ENCODE data around the gene GREM2. TPM values are rescaled to one million over a fixed set of nuclear protein-coding genes. Genes with fewer than 3 reads are reported as not detected.

The GREM2 gene
- total and polyA plus RNA-seq, 2 experiments from 2014 or later, result 47.8 to 86.5 TPM

- Histone ChIP-seq H2AFZ (no peak overlapping the region), H3K79me2 (ENCODE audit: insufficient read depth) (peaks cover 33% of the 10 kb centered on the region), H4K20me1 (ENCODE audit: insufficient read depth) (0 out of 2 replicates have a peak, but pooled peaks cover 4% of the 10 kb centered on the region), H3K9me2 (ENCODE audit: insufficient read depth) (no peaks in the 10 kb centered on the region), H3K4me3 (no peak overlapping the region), H3K9me3 (ENCODE audit: low read depth) (no peaks in the 10 kb centered on the region), H3K4me1 (ENCODE audit: insufficient read depth) (peaks cover 21% of the 10 kb centered on the region), H3K27me3 (replicated peaks; ENCODE audit: insufficient read depth) (no peaks in the 10 kb centered on the region), H3F3A (ENCODE audit: insufficient read depth) (peaks cover 24% of the 10 kb centered on the region), H3K36me3 (ENCODE audit: low read depth) (no peaks in the 10 kb centered on the region), H3K27ac (no peak overlapping the region), H3K9ac (no peak overlapping the region), H3K4me2 (ENCODE audit: unreplicated experiment) (peak overlapping the region; percentile 91)
- DNase-seq, result no peak
- 62 to 67% methylated on average over 5 of the region's 5 CpGs for WGBS, 2 experiments (ENCODE audit: low coverage in 1 of 2, low lambda C conversion rate in 2 of 2, missing lambda C conversion rate in 2 of 2)
- in situ Hi-C loops (cut with MboI), result no loop called here
- no peak for TF ChIP-seq EZH2phosphoT487 (IDR thresholded peaks at IDR 0.05; ENCODE audit: insufficient read depth, low read depth)
- no peak for TF ChIP-seq EZH2 (IDR thresholded peaks at IDR 0.05; ENCODE audit: insufficient read depth, poor library complexity, severe bottlenecking)
These were observed 1.6 kb upstream of the GREM2 start for GRCh38 chr1:240613356-240614142.

DNA sequence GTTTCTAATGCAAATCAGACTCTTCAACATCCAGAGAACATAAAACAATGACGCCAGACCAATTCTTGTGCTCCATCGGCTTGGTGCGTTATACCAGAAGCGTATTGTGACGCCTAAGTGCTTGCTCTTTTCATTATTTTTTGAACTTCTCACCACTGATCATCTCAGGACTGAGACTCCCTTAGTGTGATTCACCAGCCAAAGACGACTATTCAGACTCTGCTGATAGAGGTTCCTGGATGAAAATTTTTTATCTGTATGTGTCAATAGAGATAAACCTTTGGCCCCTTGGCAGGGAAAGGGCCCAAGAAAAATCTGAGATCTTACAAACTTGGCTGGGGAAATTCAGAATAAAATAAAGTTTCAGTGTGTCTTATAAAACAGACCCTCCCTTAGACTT is 856 bp upstream of the GREM2 start:
- peak overlapping the region; percentile 60 for H3K27ac ChIP-seq
- 10 to 11% methylated on average over 6 of the region's 6 CpGs for WGBS, 2 experiments (ENCODE audit: low coverage in 1 of 2, low lambda C conversion rate in 2 of 2, missing lambda C conversion rate in 2 of 2)

DNA sequence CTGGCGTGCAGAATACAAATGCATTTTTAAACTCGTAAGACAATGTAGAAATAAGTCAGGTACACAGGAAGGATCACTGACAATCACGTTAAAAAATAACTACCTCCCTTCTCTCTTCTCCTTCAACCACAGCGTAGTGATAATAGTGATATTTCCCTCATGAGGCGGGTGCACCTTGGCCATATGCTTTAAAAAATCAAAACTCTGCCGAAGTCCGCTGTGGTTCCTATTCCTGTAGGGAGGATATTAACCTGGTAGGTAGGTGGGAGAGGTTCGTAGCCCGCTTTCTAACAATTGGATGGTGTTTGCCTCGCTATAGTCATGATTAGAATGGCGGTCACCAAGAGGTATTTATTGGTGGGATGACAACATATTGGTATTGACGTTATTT is 732 bp downstream of the GREM2 start:
- Histone ChIP-seq H3K9ac (peak overlapping the region; percentile 80), H3K79me2 (ENCODE audit: insufficient read depth) (peaks cover 57% of the 10 kb centered on the region), H3F3A (ENCODE audit: insufficient read depth) (peaks cover 31% of the 10 kb centered on the region), H2AFZ (peak overlapping the region; percentile 72), H3K4me1 (ENCODE audit: insufficient read depth) (peaks cover 31% of the 10 kb centered on the region), H3K4me2 (ENCODE audit: unreplicated experiment) (peak overlapping the region; percentile 91), H3K36me3 (ENCODE audit: low read depth) (no peaks in the 10 kb centered on the region), H4K20me1 (ENCODE audit: insufficient read depth) (0 out of 2 replicates have a peak, but pooled peaks cover 4% of the 10 kb centered on the region), H3K9me3 (ENCODE audit: low read depth) (no peaks in the 10 kb centered on the region), H3K4me3 (peak overlapping the region; percentile 98), H3K27ac (peak overlapping the region; percentile 60), H3K9me2 (ENCODE audit: insufficient read depth) (no peaks in the 10 kb centered on the region), H3K27me3 (replicated peaks; ENCODE audit: insufficient read depth) (no peaks in the 10 kb centered on the region)
- TF ChIP-seq EZH2phosphoT487 (IDR thresholded peaks at IDR 0.05; ENCODE audit: insufficient read depth, low read depth) (no peak), EZH2 (IDR thresholded peaks at IDR 0.05; ENCODE audit: insufficient read depth, poor library complexity, severe bottlenecking) (no peak)
- in situ Hi-C loops (cut with MboI), result no loop called here
- 1% methylated on average over 12 of the region's 12 CpGs for WGBS, 2 experiments (ENCODE audit: low coverage in 1 of 2, low lambda C conversion rate in 2 of 2, missing lambda C conversion rate in 2 of 2)
- DNase-seq, result no peak

More for the DNA sequence above, 856 bp upstream of the GREM2 start:
- H3K9me3 ChIP-seq (ENCODE audit: low read depth), result no peaks in the 10 kb centered on the region
- H3K9me2 ChIP-seq (ENCODE audit: insufficient read depth), result no peaks in the 10 kb centered on the region
- H3K4me1 ChIP-seq (ENCODE audit: insufficient read depth), result peaks cover 28% of the 10 kb centered on the region
- H2AFZ ChIP-seq, result peak overlapping the region; percentile 72
- no peaks in the 10 kb centered on the region for H3K27me3 ChIP-seq (replicated peaks; ENCODE audit: insufficient read depth)
- H3K9ac ChIP-seq, result peak overlapping the region; percentile 80
- peak; percentile 76 for DNase-seq
- H3K4me2 ChIP-seq (ENCODE audit: unreplicated experiment), result peak overlapping the region; percentile 91
- in situ Hi-C loops (cut with MboI), result no loop called here
- peaks cover 24% of the 10 kb centered on the region for H3F3A ChIP-seq (ENCODE audit: insufficient read depth)
- H3K4me3 ChIP-seq, result peak overlapping the region; percentile 98
- TF ChIP-seq EZH2phosphoT487 (IDR thresholded peaks at IDR 0.05; ENCODE audit: insufficient read depth, low read depth) (no peak), EZH2 (IDR thresholded peaks at IDR 0.05; ENCODE audit: insufficient read depth, poor library complexity, severe bottlenecking) (no peak)
- no peaks in the 10 kb centered on the region for H3K36me3 ChIP-seq (ENCODE audit: low read depth)
- H3K79me2 ChIP-seq (ENCODE audit: insufficient read depth), result peaks cover 41% of the 10 kb centered on the region
- 0 out of 2 replicates have a peak, but pooled peaks cover 4% of the 10 kb centered on the region for H4K20me1 ChIP-seq (ENCODE audit: insufficient read depth)

- no peak overlapping the region for H2AFZ ChIP-seq
- peaks cover 36% of the 10 kb centered on the region for H3K4me1 ChIP-seq (ENCODE audit: insufficient read depth)
- WGBS, 2 experiments (ENCODE audit: low coverage in 1 of 2, low lambda C conversion rate in 2 of 2, missing lambda C conversion rate in 2 of 2), result 4 to 5% methylated on average over 6 of the region's 6 CpGs
- H3K79me2 ChIP-seq (ENCODE audit: insufficient read depth), result peaks cover 62% of the 10 kb centered on the region
- H3K9me2 ChIP-seq (ENCODE audit: insufficient read depth), result no peaks in the 10 kb centered on the region
- H3K27me3 ChIP-seq (replicated peaks; ENCODE audit: insufficient read depth), result no peaks in the 10 kb centered on the region
- H4K20me1 ChIP-seq (ENCODE audit: insufficient read depth), result 0 out of 2 replicates have a peak, but pooled peaks cover 4% of the 10 kb centered on the region
- H3K9ac ChIP-seq, result peak overlapping the region; percentile 80
- no peaks in the 10 kb centered on the region for H3K36me3 ChIP-seq (ENCODE audit: low read depth)
- H3K4me2 ChIP-seq (ENCODE audit: unreplicated experiment), result peak overlapping the region; percentile 91
- H3K4me3 ChIP-seq, result peak overlapping the region; percentile 98
- H3K27ac ChIP-seq, result no peak overlapping the region
- H3K9me3 ChIP-seq (ENCODE audit: low read depth), result no peaks in the 10 kb centered on the region
- no peak for TF ChIP-seq EZH2 (IDR thresholded peaks at IDR 0.05; ENCODE audit: insufficient read depth, poor library complexity, severe bottlenecking)
- TF ChIP-seq EZH2phosphoT487 (IDR thresholded peaks at IDR 0.05; ENCODE audit: insufficient read depth, low read depth), result no peak
- peak; percentile 40 for DNase-seq
- in situ Hi-C loops (cut with MboI), result no loop called here
- peaks cover 36% of the 10 kb centered on the region for H3F3A ChIP-seq (ENCODE audit: insufficient read depth)
These were observed 1.3 kb downstream of the GREM2 start for GRCh38 chr1:240610636-240611035.
